Uterus (tissue), 2 donors: ENCODE measurements around the gene UBAP1L.

Experiments used
- CTCF ChIP-seq, 4 experiments: fragments of 200-600 bp in 2 of 4; fragments of 450-650 bp in 2 of 4; sonication (generic) in 2 of 4; IDR thresholded peaks; one replicate each; pipeline ENCODE4 v1.5.1; 2016 to 2019; ENCODE audit warnings: antibody characterized with exemption in 4 of 4, mild to moderate bottlenecking in 2 of 4, moderate library complexity in 1 of 4
- POLR2A ChIP-seq, 2 donors: fragments of 450-650 bp; IDR thresholded peaks; one replicate each; pipeline ENCODE4 v1.6.1; 2016; ENCODE audit warnings: antibody characterized with exemption in 2 of 2, mild to moderate bottlenecking in 1 of 2, moderate library complexity in 1 of 2

- TF ChIP-seq CTCF (IDR thresholded peaks at IDR 0.05): no peak
- TF ChIP-seq POLR2A (IDR thresholded peaks at IDR 0.05): no peak
Observed at GRCh38 chr15:65130941-65131340, 15.9 kb upstream of the UBAP1L start.
